A172 (cell line): ENCODE data around the gene WAS. TPM values are rescaled to one million over a fixed set of nuclear protein-coding genes. Genes with fewer than 3 reads are reported as not detected.
"Not testable (repeated sequence)": the region's sequence is repeated elsewhere in the genome, so short reads cannot be mapped to it uniquely, and the experiment has no call there.

Experiments used
- DNase-seq: peaks from one replicate; pipeline ENCODE4 v3.0.0-alpha.2; 2015; ENCODE audit warnings: low spot score
- total RNA-seq: library from RNA; depleted of rRNA; stranded (reverse); fragments of >200 nt; shearing (Covaris generic); gene quantifications from 2 replicates; pipeline ENCODE4 v1.2.3, GENCODE V29; 2014

The WAS gene
- total RNA-seq, 1 experiment from 2014 or later = 3.6 TPM

DNA sequence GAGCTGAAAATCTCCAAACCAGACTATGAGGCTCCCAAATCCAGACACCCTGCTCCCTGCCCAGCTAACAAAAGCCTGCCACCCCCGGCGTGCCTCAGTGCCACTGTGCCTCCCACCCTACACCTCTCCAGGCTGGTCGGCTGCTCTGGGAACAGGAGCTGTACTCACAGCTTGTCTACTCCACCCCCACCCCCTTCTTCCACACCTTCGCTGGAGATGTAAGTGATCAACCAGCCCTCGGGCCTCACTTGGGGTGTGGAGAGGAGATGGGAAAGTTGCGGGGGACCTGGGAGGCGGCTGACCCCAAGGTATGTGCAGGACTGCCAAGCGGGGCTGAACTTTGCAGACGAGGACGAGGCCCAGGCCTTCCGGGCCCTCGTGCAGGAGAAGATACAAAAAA is 1.8 kb downstream of the WAS start:
- no peak for DNase-seq

DNA sequence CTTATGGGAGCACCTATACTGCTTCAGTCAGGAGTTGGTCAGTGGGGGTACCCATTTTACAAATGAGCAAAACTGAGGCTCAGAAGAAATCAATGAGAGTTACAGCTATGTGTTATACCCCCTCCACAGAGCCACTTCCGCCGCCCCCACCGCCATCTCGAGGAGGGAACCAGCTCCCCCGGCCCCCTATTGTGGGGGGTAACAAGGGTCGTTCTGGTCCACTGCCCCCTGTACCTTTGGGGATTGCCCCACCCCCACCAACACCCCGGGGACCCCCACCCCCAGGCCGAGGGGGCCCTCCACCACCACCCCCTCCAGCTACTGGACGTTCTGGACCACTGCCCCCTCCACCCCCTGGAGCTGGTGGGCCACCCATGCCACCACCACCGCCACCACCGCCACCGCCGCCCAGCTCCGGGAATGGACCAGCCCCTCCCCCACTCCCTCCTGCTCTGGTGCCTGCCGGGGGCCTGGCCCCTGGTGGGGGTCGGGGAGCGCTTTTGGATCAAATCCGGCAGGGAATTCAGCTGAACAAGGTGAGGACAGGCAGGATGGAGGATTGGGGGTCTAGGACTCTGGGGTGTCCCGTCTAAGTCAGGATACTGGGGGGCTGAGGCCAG is 5.0 kb downstream of the WAS start:
- DNase-seq = no peak

DNA sequence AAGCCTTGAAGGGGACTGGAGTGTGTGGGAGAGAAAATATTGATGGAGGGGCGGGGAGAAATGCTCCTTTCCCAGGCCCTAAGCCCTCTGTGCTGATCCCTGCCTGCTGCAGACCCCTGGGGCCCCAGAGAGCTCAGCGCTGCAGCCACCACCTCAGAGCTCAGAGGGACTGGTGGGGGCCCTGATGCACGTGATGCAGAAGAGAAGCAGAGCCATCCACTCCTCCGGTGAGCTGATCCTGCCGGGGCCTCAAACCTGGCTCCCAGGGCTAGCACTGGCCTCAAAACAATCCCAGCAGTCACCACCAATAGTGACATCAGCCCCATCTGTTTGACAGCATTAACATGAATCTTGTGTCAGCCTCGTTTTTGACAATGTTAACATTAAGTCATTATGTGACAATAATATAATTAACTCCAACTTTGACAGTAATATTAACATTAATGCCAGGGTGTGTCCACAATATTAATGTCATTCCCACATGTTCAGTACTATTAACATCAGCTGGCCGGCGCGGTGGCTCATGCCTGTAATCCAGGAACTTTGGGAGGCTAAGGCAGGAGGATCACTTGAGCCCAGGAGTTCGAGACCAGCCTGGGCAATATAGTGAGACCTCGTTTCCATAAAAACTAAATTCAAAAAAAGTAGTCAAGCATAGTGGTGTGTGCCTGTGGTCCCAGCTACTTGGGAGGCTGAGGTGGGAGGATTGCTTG is 5.8 kb downstream of the WAS start:
- DNase-seq = no peak

DNA sequence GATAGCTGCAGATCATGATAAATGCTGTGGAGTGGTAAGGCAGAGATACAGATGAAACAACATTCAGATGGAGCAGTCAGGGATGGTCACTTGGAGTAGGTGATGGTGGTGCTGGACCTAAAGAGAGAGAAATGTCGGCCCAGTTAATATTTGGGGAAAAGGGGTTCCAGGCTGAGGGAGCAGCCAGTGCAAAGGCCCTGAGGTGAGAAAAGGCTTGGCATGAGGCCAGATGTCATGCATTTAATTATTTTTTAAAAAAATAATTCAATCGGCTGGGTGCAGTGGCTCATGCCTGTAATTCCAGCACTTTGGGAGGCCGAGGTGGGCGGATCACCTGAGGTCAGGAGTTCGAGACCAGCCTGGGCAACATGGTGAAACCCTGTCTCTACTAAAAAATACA is 8.1 kb downstream of the WAS start:
- not testable (repeated sequence) for DNase-seq

DNA sequence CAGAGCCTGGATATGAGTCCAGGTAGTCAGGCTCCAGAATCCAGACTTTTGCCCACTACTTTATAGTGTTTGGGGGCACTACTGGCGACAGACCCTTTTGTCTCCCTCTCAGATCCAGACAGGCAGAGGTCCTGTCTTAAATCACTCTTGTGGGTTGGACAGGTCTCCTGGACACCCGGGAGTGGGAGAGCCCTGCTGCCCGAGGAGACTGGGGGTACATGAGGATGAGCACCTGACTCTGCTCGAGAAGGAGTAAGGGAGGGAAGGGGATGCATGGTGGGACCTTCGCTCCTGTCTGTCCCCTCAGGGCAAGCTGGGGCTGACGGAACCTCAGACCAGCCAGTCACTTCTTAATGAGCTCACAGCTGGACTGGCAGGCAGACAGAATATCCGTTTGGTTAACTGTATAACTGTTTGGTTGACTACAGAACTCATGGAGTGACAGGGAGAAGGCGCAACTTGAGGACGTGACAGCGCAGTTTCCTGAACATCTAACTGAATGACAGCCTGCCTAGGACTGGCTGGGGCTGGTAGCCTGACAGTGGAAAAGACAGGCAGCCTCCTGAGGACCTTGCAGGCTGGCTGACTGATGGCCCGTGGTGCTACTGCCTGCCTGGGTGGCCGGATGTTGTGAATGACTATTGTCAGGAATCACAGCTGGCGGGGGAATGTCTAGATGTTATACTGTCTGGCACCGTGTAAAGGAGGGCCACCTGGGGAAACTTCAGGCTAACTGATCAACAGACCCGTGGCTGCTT is 11.4 kb downstream of the WAS start:
- DNase-seq = no peak

DNA sequence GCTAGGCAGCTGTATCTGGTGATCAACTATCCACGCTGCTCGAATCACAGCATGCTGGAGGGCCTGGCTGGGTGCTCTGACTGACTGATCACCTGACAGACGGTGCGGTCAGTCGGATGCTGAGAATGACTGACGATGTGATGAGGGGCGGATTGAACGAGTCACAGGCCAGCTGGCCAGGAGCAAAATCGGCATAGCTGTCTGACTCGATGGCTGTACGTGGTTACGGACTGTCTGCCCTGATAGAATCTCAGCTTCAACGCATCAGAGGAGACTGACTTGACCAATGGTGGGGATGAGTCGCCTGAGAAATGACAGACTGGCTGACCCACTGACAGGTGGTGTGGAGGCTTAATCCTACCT is 11.9 kb downstream of the WAS start:
- no peak for DNase-seq

DNA sequence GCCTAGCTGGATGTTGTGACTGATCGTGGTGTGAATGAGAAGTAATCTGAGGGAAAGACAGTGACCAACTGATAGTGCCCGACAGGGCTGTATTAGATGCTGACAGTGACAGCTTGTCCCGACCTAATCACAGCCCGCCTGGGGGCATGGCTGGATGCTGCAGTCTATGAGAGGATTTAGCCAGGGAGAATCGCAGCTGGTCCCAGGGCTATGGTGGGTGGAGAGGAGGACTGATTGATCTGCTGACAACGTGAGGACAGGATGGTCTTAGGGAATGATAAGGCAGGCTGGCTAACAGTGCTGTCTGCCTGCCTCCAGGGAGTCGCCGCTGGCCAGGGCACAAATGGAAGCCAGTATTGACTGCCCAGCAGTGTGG is 12.3 kb downstream of the WAS start:
- no peak for DNase-seq

DNA sequence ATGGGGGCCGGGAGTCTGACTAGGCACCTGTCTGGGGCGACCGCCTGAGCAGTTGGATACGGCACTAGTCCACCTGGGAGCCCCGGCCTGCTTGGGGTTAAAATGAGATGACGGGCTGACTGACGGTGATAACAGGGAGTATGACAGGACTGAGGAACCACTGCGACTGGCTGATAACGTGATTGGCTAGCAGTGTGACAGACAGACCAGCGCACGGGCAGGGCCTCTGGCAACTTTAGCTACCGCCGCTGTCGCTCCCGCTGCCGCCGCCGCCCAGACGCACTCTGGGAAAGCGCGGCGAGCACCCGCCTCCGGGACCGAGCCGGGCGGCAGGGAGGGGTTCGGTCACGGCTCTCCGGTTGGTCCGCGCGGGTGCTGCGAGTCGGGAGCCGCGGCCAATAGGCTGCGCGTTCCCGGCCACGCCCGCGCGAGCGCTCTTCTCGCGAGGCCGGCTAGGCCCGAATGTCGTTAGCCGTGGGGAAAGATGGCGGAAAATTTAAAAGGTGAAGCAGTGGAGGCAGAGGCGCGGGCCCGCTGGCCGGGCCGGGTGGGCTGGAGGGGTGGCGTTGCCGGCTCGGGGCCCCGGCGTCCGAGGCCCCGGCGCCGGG is 12.8 kb downstream of the WAS start, which contains the start of gene SUV39H1:
Gene SUV39H1, plus strand, starts transcription at position 434 of the 608 bp plus-strand sequence. Its CDS starts 51 bp downstream, at position 485.
- peak; percentile 65 for DNase-seq

DNA sequence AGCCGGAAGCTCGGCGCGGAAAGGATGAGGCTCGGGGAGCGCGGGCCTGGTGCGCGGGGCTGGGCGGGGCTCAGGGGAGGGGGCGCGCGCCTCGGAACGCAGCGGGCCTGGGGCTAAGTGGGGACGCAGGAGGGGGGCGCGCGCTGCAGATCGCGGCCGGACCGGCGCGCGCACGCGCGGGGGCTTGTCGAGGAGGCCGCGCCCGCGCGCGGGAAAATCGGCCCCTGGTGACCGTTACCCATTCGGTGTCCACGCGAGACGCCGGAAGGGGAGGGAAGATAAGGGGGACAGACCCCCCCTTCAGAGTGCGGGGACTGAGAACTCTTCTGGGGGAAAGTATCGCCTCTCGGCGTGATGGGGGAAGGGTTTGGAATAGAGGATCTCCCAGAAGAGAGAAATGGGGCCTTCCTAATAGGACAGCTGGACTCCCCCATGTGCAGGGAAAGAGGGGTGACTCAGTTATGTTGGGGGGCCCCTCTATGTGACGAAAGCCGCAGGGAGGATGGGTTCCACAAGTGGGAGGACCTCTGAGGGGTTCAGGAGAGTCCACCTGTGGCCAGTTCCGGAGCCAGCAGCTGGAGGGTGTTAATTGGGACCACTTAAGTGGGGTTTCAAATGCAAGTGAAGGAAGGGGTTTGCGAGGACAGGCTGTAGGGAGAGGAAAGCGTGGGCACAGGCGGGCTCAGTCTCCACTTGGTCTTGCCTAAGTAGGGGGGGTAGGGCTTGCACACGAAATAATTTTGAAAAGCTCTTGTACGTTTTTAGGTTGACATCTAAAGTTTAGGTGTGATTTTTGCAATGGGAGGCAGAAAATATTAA is 13.5 kb downstream of the WAS start:
- DNase-seq = peak; percentile 51

DNA sequence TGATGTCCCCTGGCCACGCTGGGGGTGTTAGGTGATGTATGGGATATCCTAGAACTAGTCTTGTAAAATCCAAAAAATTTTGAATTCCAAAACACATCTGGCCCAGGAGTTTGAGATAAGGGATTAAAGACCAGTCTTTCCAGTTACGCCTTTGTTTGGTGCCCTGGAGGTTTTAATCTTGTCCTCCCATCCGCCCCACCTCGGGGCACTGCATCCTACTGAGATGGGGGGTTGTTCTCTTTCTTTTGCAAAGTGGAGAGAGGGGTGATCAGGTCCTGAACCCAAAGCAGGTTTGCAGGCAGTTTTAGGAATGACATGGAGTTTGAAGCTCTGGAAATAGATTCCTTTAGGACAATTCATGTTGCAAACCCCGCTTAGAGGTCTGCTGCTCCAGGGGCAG is 14.7 kb downstream of the WAS start:
- DNase-seq = no peak

DNA sequence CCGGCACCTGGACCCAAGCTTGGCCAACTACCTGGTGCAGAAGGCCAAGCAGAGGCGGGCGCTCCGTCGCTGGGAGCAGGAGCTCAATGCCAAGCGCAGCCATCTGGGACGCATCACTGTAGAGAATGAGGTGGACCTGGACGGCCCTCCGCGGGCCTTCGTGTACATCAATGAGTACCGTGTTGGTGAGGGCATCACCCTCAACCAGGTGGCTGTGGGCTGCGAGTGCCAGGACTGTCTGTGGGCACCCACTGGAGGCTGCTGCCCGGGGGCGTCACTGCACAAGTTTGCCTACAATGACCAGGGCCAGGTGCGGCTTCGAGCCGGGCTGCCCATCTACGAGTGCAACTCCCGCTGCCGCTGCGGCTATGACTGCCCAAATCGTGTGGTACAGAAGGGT is 16.6 kb downstream of the WAS start:
- DNase-seq = no peak

DNA sequence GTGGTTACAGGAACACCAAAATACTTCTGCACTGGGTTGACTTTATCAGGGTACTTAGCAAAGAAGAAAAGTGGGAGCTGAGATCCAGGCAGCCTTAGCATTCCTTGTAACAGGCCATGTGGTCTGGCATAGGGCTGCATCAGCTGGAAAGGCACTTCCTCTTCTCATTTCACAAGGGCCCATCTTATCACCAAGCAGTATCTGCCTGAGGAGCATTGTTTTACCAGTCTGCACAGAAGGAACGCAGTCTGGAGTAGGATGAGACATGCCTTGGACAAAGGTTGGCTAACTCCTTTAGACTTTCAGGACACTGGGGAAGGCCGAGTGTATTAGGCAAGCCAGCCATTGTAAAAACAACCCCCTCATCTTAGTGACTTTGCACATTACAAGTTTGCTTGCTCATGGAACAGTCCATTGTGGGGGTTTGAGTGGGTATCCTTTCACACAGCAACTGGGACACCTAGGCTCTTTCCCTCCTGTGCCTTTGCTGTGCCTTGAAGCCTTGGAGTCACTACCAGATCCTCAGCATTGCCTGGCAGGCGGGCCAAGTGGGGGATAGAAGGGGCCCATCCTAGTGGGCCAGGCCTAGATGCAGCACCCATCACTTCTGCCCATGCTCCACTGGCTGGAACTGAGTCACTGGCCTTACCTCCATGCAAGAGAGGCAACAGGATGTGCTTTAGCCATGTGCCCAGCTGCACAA is 17.5 kb downstream of the WAS start:
- no peak for DNase-seq

DNA sequence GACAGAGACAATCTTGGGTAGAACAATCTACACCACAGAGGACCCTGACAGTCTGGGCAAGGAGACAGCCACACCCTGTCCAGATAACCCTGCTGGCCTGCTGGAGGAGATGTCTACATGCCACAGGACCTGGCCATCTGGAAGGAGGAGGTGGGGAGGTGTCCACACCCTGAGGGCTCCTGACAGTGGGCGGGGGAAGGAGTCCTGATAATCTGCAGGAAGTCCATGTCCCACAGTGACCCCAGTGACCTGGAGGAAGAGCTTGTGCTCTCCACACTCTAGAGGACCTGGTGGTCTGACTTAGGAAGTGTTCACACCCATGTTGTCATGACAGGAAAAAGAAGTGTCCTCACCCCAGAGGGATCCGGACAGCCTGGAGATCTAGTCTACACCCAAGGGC is 18.4 kb downstream of the WAS start:
- no peak for DNase-seq

DNA sequence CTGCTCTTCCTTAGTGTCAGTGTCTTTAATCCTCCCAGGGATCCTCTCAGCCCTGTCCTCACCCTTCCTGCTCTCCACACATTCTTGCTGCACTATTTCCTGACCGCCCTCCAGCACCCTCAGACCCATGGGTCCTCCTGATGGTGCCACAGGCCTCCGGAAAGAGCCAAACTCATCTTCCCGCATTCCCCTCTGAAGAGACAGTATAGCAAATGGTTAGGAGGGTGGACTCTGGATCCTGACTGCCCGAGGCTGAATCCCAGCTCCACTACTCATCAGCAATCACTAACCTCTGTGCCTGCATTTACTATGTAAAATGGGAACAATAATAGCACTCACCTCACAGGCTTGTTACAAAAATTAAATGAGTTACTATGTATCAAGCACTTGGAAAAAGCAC is 19.1 kb downstream of the WAS start:
- DNase-seq = no peak

DNA sequence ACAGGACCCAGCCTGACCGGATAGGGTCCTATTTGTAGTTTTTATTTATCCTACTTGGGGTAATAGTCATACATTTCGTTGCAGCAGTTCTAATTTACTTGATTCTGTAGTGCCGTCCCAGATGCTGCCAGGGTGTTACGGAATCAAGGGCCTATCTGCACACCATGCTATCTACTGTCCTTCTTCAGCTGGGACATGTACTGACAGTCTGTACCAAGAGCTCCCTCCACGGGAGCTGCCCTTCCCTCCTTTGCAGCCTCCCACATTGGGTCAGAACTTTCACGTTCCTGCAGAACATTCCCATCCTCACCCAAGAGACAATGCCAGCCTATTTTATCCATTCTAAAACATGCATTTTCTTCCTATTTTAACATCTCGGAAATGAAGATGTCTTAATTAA is 19.6 kb downstream of the WAS start:
- DNase-seq = no peak

DNA sequence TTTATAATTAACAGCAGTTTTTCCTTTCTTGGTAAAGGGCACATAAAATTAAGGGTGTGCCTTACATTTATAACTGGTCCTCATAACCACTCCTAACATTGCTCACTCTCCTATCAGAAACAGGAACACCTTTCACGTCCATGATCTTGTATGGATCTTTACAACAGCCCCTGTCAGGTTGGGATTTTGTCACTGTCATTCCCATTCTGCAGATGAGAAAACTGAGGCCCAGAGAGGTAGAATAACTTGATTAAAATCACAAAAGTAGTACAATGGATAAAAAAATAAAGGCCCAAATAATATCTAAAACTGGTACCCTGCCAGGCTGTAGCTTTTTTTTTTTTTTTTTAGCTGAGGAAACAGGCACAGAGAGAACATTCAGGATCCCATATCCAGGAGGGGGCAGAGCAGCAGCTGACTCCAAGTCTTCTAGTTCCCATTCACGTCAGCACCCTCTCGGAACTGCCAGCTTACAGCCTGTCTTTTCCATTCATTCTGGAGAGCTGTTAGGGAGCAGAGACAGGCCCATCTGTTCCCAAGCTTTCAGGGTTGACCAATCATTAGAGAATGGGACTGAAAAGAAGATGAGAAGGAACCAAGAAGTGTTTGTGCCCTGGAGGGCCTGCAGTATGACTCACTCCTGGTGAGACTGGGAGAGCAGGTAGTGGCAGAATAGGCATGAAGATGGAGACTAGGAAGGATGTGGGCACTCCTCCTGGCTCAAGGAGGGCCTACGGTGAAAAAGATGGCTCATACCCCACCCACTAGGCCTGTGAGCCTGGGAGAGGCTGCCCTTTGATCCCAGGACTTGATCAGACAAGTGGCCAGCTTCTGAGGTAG is 20.3 kb downstream of the WAS start:
- peak; percentile 35 for DNase-seq

DNA sequence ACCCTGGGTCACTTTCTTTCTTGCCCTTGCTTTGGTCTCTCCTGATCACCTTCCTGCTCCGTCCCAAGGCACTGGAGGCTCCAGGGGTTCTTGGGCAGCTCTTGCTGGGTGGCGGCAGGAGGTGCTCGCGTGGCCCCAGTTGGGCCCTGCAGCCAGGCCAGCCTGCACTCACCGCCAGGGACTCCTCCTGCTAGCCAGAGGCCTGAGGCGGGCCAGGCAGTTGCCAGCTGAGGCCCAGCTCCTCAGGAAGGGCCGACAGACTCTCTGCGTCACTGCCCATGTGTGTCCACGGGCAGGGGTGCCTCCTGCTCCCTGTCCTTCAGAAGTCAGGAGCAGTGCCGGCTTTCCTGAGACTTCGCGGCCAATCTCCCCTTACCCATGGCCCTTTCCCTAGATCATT is 22.3 kb downstream of the WAS start:
- no peak for DNase-seq

DNA sequence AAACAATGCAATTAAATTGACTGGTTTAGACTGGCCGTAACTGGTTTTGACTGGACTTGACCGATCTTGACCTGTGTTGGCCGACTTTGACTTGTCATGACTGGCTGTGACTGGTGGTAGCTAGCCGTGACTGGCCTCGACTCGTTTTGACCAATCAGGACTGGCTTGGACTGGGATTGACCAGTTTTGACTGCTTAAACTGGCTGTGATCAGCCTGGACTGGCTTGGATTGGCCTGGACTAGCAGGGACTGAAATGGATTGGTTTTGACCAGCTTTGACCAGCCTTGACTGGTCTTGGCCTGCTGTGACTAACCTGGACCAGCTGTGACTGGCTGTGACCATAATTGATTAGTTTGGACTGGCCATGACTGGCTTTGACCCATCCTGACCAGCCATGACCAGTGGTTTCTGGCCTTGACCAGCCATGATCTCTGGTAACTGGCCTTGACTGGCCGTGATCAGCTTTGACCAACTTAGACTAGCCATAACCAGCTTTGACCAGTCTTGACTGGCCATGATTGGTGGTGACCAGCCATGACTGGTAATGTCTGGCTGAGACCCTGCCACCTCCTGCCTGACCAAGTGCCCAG is 26.0 kb downstream of the WAS start:
- no peak for DNase-seq

DNA sequence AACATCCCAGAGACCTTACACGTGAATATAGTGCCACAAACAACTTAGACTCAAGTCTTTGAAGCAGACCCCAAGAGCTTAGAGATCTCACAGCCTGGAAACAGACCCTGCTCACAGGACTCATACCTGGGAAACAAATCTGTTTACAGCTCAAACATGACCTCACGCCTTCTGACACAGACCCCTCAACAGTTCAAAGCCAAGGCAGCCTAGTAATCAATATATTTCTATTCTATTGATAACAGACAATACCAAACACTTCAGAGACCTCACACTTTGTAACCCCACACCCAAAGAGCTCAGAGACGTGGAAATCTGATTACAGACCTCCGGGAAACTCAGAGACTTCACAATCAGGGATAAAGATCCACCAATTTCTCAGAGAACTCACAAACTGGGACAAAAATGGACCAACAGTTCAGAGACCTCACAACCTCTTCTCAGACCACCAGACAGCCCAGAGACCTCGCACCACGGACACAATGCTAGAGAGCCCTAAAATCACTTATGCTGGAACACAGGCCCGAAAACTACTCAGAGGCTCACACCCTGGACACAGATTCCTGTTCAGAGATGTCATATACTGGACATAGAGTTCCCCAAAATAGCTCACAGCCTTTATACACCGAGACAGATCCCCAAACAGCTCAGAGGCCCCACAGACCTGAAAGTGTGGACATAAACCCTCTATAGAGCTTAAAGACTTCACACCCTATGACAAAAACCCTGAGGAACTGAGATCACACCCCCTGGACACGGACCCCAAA is 27.7 kb downstream of the WAS start:
- no peak for DNase-seq
